DMS53 (cell line): ENCODE data around the gene ZPR1.

Source experiments
- DNase-seq: peaks from one replicate; lab custom pipeline; 2025; lab: John Stamatoyannopoulos, UW

ZPR1 gene

GRCh38 chr11:116750070-116750718 is 37.6 kb downstream of the ZPR1 start:
- DNase-seq, result no peak

DNA sequence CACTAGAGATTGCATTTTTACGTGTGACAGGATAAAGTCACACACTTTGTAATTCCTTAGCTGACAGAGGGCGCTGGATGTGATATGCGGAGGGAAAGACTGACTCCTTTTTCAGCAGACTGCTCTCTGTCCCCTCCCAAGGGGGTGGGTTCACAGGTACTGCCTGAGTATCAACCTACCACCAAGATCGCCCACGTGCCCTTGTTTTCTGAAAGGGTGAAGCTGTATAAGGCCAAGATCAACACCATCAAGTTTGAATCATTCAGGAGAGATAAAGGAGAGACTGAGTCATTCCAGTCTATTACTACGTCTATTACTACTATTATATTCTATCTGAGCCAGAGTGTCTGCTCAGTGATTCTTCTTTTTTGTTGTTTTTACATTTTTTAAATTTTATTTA is 45.7 kb downstream of the ZPR1 start:
- no peak for DNase-seq

DNA sequence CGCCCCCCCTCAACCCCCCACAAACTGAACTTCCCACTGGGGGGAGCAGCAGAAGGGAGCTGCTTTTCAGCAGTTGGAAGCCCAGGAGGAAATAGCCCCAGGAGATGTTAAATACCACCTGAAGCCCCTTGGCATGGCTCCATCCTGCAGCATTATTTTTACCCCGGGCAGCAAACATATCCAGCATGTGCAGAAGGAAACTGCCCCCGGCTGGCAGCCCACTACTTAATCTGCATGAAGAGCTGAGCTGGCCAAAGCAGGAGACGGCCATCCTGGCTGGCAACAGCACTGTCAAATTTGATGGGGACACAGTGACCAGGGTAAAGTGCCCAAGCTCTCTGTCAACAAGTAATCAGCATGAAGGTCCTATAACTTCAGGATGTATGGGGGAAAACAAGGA is 47.1 kb downstream of the ZPR1 start:
- DNase-seq, result no peak

DNA sequence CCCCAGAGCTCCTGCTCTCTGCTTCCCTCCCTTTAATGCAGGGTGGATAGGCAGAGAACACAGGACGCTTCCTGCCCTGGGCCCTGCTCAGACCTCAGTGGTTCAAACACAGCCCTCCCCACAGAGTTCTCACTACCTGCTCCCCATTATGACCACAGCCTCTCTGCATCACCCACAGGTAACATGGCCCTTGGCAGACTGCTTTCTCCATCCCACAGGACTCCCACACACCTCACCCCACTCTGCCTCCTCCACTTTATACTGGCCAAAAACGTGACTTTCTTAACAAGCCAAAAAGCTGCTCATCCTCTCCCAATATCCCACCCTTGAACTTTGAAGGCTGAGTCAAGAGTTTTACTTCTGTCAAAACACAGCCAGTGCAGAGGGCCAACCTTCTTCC is 48.8 kb downstream of the ZPR1 start:
- DNase-seq, result no peak

- DNase-seq, result peak; percentile 49
Measured at GRCh38 chr11:116736763-116737162, 51.1 kb downstream of the ZPR1 start.

- DNase-seq, result no peak
Measured at GRCh38 chr11:116733969-116734508, 53.8 kb downstream of the ZPR1 start.

DNA sequence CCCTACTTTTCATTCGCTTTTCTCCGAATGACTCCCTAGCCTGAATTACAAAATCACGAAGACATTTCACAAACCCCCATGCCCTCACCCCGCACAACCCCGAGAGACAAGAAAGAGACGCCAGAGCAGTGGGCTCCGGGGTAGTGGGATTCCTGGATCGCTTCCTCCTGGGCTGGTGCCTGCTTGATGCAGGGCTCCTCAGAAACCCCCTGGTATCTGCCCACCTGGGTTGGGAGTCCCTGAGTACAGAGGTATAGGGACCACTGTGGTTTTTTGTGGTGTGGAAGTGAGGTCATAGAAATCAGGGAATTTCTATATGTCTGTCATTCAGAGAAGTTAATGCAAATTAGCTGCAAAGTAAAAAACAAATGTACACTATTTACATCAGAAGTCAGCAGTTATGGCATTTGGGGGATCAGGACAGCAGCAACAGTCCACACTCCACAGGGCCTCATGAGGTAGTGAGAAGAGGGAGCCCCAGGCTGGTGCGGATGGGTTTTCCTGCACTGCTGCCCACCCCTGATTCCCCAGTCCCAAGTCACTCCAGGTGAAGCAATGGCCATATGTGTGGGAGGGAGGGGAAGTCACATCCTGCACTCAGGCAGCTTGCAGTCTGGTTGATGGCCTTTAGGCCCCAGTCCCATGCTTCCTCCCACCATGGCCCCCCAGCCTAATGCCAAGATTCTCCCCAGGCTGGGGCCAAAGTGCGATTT is 54.6 kb downstream of the ZPR1 start:
- DNase-seq, result no peak

DNA sequence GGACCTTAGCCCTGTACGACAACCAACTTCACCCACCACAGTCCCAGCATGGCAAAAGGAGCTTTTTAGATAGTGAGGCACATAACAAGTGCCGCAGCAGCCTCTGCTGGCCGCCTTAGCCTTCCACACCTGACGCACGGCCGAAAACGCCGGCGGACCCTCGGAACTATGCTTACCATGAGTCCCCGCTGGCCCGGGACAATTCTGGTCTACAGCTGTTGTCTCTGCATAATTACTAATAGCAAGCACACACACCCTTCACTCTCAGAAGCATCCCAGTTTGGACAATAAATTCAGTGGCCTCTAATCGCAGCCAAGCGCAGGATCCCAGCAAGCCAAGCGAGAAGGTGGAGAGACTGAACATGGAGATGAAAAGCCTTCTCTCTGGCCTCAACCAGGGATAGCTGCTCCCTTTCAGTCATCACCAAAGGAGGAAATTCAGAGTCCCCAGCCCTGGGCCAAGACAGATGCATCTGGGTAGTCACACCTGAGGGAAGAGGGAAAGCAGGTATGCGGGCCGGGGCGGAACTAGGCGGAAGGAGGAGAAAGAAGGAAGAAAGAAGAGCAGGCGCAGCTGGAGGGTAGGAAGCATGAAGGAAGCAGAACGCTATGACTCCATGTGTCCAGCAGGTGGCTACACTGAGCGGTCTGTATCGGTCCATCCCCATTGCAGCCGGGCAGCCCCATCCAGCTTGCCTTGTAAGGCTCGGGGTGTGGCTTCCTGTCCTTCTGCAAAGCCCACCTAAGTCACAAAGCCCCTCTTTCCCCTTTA is 55.4 kb downstream of the ZPR1 start:
- DNase-seq, result peak; percentile 84

DNA sequence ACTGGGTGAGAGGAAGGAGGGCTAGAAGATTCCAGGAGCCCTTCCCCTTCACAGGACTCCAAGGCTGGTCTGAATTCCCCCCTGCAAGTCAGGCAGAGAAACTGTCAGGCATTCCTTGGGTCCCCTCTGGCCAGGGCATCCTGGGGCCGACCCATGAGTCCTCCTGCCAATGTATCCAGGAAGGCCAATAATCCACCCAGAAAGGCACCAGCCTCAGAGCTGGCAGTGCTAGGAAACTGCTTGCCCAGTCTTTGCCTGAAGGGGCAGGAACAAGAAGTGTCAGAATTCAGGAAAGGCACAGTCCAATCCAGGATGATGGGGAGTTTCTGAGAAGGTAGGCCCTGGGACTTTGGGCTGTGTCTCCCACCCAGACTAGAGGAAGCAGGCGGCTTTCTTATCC is 56.0 kb downstream of the ZPR1 start:
- no peak for DNase-seq

DNA sequence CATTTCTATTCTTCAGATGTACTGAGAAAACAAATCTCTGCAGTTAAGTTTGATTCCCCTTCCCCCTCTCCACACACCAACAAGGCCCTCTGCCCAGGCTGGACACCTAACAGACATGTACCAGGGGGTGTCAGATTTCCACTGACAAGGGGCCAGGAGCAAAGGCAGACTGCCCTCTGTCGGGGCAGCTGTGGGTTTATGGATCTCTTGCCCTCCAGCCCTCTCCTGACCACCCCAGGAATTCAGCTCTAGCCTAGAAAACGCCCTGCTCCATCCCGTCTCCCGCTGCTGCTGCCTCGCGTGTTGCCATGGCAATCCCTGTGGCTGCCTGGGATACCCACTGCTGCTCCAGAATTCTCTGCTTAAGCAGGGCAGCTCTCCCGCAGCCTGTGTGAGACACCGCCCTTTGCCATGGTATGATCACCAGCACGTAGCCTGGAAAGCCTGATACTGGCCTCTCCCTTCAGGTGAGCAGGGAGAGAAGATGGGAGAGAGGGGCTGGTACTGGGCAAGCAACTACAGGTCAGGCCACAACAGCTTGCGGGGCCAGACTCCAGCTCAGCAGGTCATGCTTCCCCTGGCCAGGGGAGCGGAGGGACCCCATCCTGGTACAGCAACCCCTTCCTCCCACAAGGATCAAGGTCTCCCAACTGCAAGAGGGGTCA is 56.6 kb downstream of the ZPR1 start:
- DNase-seq, result no peak

- no peak for DNase-seq
Measured at GRCh38 chr11:116730601-116731000, 57.2 kb downstream of the ZPR1 start.

DNA sequence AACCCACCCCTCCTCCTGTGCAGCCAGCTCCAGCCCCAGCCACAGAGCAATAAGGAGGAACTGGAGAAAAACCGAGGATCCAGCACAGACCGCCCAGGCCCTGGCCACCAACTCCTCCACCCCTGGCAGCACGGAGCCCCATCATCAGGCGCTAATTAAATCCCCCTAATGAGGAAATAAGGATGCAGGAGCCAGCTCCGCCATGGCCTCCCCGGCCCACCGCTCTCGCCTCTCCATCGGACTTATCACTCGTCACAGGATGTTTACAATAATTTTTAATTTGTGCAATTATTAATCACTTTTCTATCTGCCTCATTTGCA is 57.6 kb downstream of the ZPR1 start:
- DNase-seq, result no peak

DNA sequence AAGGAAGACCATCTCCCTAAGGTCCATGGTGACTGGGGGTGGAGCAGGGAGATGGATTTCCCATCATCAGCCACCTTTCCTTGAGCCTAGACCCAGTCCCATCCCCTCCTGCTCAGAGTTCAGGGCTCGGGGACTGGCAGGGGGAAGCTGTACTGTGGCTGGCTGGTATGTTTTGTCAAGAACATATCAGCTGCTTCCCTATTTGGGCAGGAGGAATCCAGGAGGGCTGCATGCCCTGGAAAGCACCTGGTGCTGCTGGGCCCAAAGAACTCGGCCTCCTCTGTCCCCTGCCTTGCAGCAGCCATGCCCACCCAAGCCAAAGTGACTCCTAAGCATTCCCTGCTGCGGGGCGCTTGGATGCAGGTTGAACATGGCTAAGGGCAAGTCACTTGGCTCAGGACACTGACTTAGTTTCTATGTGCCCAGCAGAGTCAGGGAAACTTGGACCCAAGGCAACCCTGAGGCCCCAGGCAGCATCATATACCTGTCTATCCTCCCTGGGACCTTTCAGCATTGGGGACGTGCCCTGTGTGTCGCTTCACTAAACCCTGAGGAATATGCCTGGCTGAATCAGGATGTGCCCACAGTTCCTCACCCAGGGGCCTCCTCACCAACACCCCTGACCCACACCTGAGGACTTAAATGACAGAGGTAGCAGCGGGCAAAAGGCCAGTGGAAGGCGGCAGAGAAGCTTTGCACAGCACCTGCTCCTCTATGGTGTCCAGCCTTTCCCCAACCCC is 58.2 kb downstream of the ZPR1 start:
- DNase-seq, result no peak

DNA sequence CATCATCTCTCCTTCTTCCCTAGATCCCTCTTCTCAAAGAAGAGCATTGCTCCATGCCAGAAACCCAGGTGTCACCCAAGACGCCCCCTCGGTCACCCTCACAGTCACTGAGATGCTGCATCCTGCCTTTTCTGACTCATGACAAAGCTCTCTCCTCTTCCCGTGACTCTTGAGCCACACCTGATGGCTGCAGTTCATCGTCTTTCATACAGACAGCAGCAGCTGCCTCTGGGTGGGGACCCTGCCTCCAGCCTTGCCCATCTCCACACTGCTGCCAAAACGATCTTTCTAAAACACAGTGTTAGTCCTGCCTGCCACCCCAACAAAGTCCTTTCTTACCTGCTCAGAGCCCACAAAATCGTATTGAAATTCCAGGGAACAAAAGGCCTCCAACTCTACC is 59.8 kb downstream of the ZPR1 start:
- DNase-seq, result no peak

- no peak for DNase-seq
Measured at GRCh38 chr11:116725434-116726221, 62.2 kb downstream of the ZPR1 start.

- no peak for DNase-seq
Measured at GRCh38 chr11:116724813-116725212, 63.0 kb downstream of the ZPR1 start.
